Amniotic epithelial cell (primary cell): Measurements from ENCODE around the gene ART1.
"Not testable (repeated sequence)": the region's sequence is repeated elsewhere in the genome, so short reads cannot be mapped to it uniquely, and the experiment has no call there.

ENCODE experiments used
- DNase-seq: peaks from one replicate; pipeline ENCODE4 v3.0.0-alpha.2; 2010; ENCODE audit warnings: low read depth

The ART1 gene

GRCh38 chr11:3632070-3632660, 12.8 kb upstream of the ART1 start:
- DNase-seq = no peak

GRCh38 chr11:3635641-3636375, 9.1 kb upstream of the ART1 start:
- DNase-seq = no peak

GRCh38 chr11:3637201-3637600, 7.7 kb upstream of the ART1 start:
- DNase-seq = no peak

- DNase-seq = no peak
Measured at GRCh38 chr11:3638513-3638912, 6.4 kb upstream of the ART1 start.

- DNase-seq = no peak
Measured at GRCh38 chr11:3639841-3640240, 5.1 kb upstream of the ART1 start.

GRCh38 chr11:3641191-3641590, 3.7 kb upstream of the ART1 start:
- DNase-seq = no peak

- DNase-seq = no peak
Measured at GRCh38 chr11:3641701-3642070, 3.2 kb upstream of the ART1 start, which contains the start of gene ART5. ART5 (minus strand) TSS chr11:3641992; CDS start chr11:3641862, 130 bp downstream.

- peak; percentile 45 for DNase-seq
Measured at GRCh38 chr11:3642071-3642951, 2.6 kb upstream of the ART1 start.

GRCh38 chr11:3643102-3643546, 1.8 kb upstream of the ART1 start:
- not testable (repeated sequence) for DNase-seq

- no peak for DNase-seq
Measured at GRCh38 chr11:3645552-3645951, 624 bp downstream of the ART1 start.

GRCh38 chr11:3648843-3649242, 3.9 kb downstream of the ART1 start:
- DNase-seq = not testable (repeated sequence)

- DNase-seq = not testable (repeated sequence)
Measured at GRCh38 chr11:3649374-3649773, 4.4 kb downstream of the ART1 start.

- DNase-seq = not testable (repeated sequence)
Measured at GRCh38 chr11:3652514-3652913, 7.6 kb downstream of the ART1 start.

- DNase-seq = no peak
Measured at GRCh38 chr11:3655547-3655946, 10.6 kb downstream of the ART1 start.

GRCh38 chr11:3657331-3657730, 12.4 kb downstream of the ART1 start:
- DNase-seq = not testable (repeated sequence)

GRCh38 chr11:3658252-3658651, 13.3 kb downstream of the ART1 start:
- DNase-seq = no peak

GRCh38 chr11:3659595-3660515, 14.9 kb downstream of the ART1 start:
- DNase-seq = no peak

- no peak for DNase-seq
Measured at GRCh38 chr11:3660960-3661359, 16.0 kb downstream of the ART1 start.

- no peak for DNase-seq
Measured at GRCh38 chr11:3662856-3663255, 17.9 kb downstream of the ART1 start.

GRCh38 chr11:3664032-3664630, 19.2 kb downstream of the ART1 start:
- DNase-seq = no peak

GRCh38 chr11:3665336-3666022, 20.6 kb downstream of the ART1 start:
- no peak for DNase-seq
